K562 (cell line): ENCODE measurements around the gene TP53BP1. TPM values are rescaled to one million over a fixed set of nuclear protein-coding genes. Genes with fewer than 3 reads are reported as not detected.

Experiments
- ATAC-seq: fragments of 200-7000 bp; cut with Tn5 transposase; 3 replicates; pipeline ENCODE4 v1.9.1; 2020; ENCODE audit warnings: moderate library complexity
- BruUV-seq: library from RNA; stranded (reverse); fragments of 400-500 nt; replicated peaks from 2 replicates; lab custom pipeline; 2021; lab: Mats Ljungman, UMichigan
- CTCF ChIA-PET: fragments of 300-600 bp; formaldehyde crosslinking; extraction: SDS; loops from one replicate; lab custom pipeline; 2021; ENCODE audit warnings: low intra/inter-chr PET ratio; lab: Yijun Ruan, JAX
- POLR2A ChIA-PET: fragments of 300-600, 350-650 bp; sonication (Branson Sonifier 250); formaldehyde crosslinking; extraction: SDS; loops from one replicate; lab custom pipeline; 2021; ENCODE audit warnings: antibody characterized with exemption, inconsistent platforms; lab: Yijun Ruan, JAX
- DNase-seq, 4 experiments: peaks; one replicate each; pipeline versions ENCODE4 v3.0.0 to v3.0.0-alpha.2; 2011 to 2018; ENCODE audit warnings: low spot score in 3 of 4, mixed read lengths in 3 of 4; ENCODE audit errors: extremely low read depth in 1 of 4
- FAIRE-seq: peaks from 2 replicates; lab custom pipeline; 2011; peaks lifted over from hg19 to GRCh38; lab: Jason Lieb, UNC
- H2AFZ ChIP-seq: 2 replicates; pipeline ENCODE4 v1.6.0; 2011; ENCODE audit warnings: low read depth, low read length, control low read depth, inconsistent platforms
- H3K27ac ChIP-seq: fragments of 200-600 bp; 3 replicates; pipeline ENCODE4 v1.8.0; 2011; ENCODE audit warnings: low read depth, mild to moderate bottlenecking, control low read depth, inconsistent platforms, low read length, moderate library complexity, mixed read lengths; ENCODE audit errors: extremely low read depth
- H3K27me3 ChIP-seq, 2 experiments: fragments of 300-600 bp in 1 of 2; 2 replicates in 1 of 2; 3 replicates in 1 of 2; pipeline versions ENCODE4 v1.6.0 to v1.8.0; 2011; ENCODE audit warnings: inconsistent platforms in 2 of 2, low read length in 2 of 2, mild to moderate bottlenecking in 1 of 2, mixed read lengths in 1 of 2, moderate library complexity in 1 of 2; ENCODE audit not compliant: control insufficient read depth in 2 of 2, insufficient read depth in 2 of 2
- H3K36me3 ChIP-seq: fragments of 300-600 bp; 3 replicates; pipeline ENCODE4 v1.8.0; 2011; ENCODE audit warnings: mild to moderate bottlenecking, low read length, inconsistent platforms; ENCODE audit not compliant: control insufficient read depth, insufficient read depth
- H3K4me1 ChIP-seq, 2 experiments: fragments of 200-600 bp in 1 of 2; replicated peaks in 1 of 2; 2 replicates in 1 of 2; 3 replicates in 1 of 2; pipeline versions ENCODE4 v1.5.1 to v1.8.0; 2011; ENCODE audit warnings: inconsistent platforms in 2 of 2, low read length in 2 of 2, mild to moderate bottlenecking in 1 of 2, mixed read lengths in 1 of 2, moderate library complexity in 1 of 2; ENCODE audit not compliant: control insufficient read depth in 2 of 2, insufficient read depth in 2 of 2
- H3K4me2 ChIP-seq: 2 replicates; pipeline ENCODE4 v1.6.1; 2011; ENCODE audit warnings: low read length, control low read depth, inconsistent platforms, mixed read lengths; ENCODE audit not compliant: insufficient read depth
- H3K4me3 ChIP-seq: fragments of 200-600 bp; sonication (generic), shearing (Covaris generic); 2 replicates; pipeline ENCODE4 v1.5.1; 2016; ENCODE audit warnings: control low read depth, inconsistent platforms
- H3K79me2 ChIP-seq: fragments of 200-600 bp; 3 replicates; pipeline ENCODE4 v1.8.0; 2011; ENCODE audit warnings: low read length, inconsistent platforms; ENCODE audit not compliant: control insufficient read depth, insufficient read depth
- H3K9ac ChIP-seq, 2 experiments: 2 replicates each; pipeline versions ENCODE4 v1.6.0 to v1.6.1; 2011; ENCODE audit warnings: low read depth in 2 of 2, low read length in 2 of 2, control low read depth in 1 of 2, inconsistent platforms in 1 of 2, mild to moderate bottlenecking in 1 of 2, mixed read lengths in 1 of 2; ENCODE audit not compliant: insufficient read depth in 1 of 2
- H3K9me1 ChIP-seq: one replicate; pipeline ENCODE4 v1.6.0; 2011; ENCODE audit warnings: inconsistent platforms, mild to moderate bottlenecking, low read length, moderate library complexity; ENCODE audit not compliant: control insufficient read depth, insufficient read depth
- H3K9me3 ChIP-seq: replicated peaks from 2 replicates; pipeline ENCODE4 v1.5.1; 2011; ENCODE audit warnings: low read depth, low read length, inconsistent platforms; ENCODE audit not compliant: control insufficient read depth, insufficient read depth
- H4K20me1 ChIP-seq: replicated peaks from 2 replicates; pipeline ENCODE4 v1.6.1; 2011; ENCODE audit warnings: low read length, inconsistent platforms, mixed read lengths; ENCODE audit not compliant: control insufficient read depth, insufficient read depth
- CAMTA2 ChIP-seq: fragments of 250-450 bp; sonication (Bioruptor Pico); conservative IDR thresholded peaks from 2 replicates; pipeline ENCODE4 v1.5.1; 2022
- GTF2F1 ChIP-seq: IDR thresholded peaks from 2 replicates; pipeline ENCODE4 v1.6.1; 2011; ENCODE audit warnings: low read depth, low read length, improper control_type of control experiment
- NFIC ChIP-seq: fragments of 450-650 bp; IDR thresholded peaks from 2 replicates; pipeline ENCODE4 v1.6.1; 2017; ENCODE audit warnings: mild to moderate bottlenecking, inconsistent platforms
- NR2C1 ChIP-seq, 2 experiments: fragments of 450-650 bp; IDR thresholded peaks; 2 replicates each; pipeline ENCODE4 v1.6.1; 2017; ENCODE audit warnings: mild to moderate bottlenecking in 2 of 2, antibody characterized with exemption in 1 of 2, inconsistent platforms in 1 of 2, missing compliant biosample characterization in 1 of 2, missing genetic modification characterization in 1 of 2
- PTBP1 ChIP-seq: fragments of 200-400 bp; formaldehyde crosslinking; IDR thresholded peaks from 2 replicates; pipeline ENCODE4 v1.6.1; 2017; ENCODE audit warnings: low read depth, low read length
- RFX1 ChIP-seq: fragments of 450-650 bp; IDR thresholded peaks from 2 replicates; pipeline ENCODE4 v1.6.1; 2016; ENCODE audit warnings: mild to moderate bottlenecking, moderate library complexity
- RHOXF2B ChIP-seq: fragments of 250-450 bp; sonication (Bioruptor Pico); conservative IDR thresholded peaks from 2 replicates; pipeline ENCODE4 v1.5.1; 2021
- TEAD2 ChIP-seq: fragments of 450-650 bp; IDR thresholded peaks from 2 replicates; pipeline ENCODE4 v1.6.1; 2016; ENCODE audit warnings: missing genetic modification characterization, control low read depth, missing compliant biosample characterization
- ZNF778 ChIP-seq: fragments of 450-650 bp; formaldehyde crosslinking; IDR thresholded peaks from 2 replicates; pipeline ENCODE4 v1.4.0; 2020; ENCODE audit warnings: mild to moderate bottlenecking, moderate library complexity
- WGBS: fragments of 100-300 bp; shearing (Covaris generic); methylation state at CpG from one replicate; pipeline ENCODE4 v1.1.6; 2016; ENCODE audit warnings: low coverage, mixed read lengths; ENCODE audit not compliant: insufficient coverage; ENCODE audit errors: missing lambda C conversion rate; 5-methylcytosine and 5-hydroxymethylcytosine counted together
- in situ Hi-C: fragments of 300-500 bp; cut with MboI; formaldehyde crosslinking; loops from 4 replicates; pipeline ENCODE4 v1.15.0; 2018; ENCODE audit warnings: inconsistent platforms, mixed read lengths
- intact Hi-C: fragments of 100-400 bp; cut with micrococcal nuclease; formaldehyde crosslinking; loops from 2 replicates; pipeline ENCODE4 v1.14.2; 2022
- polyA plus RNA-seq, 8 experiments: library from polyadenylated mRNA; depleted of rRNA in 4 of 8; stranded (reverse) in 5 of 8; unstranded in 3 of 8; fragments of >200 nt; fragmentation: Nextera tagmentation in 2 of 8; fragmentation: Illumina TruSeq in 1 of 8; extraction: Ambion mirVana in 2 of 8; extraction: Trizol in 1 of 8; gene quantifications; 2 replicates each; pipeline versions ENCODE4 v1.2.1 to v1.2.3, GENCODE V29; 2011 to 2014; ENCODE audit warnings: inconsistent platforms in 1 of 8, missing spikeins in 1 of 8
- total RNA-seq, 7 experiments: library from RNA; depleted of rRNA in 6 of 7; stranded (reverse); fragments of >200 nt in 6 of 7; fragmentation: Illumina TruSeq in 2 of 7; extraction: Trizol in 2 of 7; gene quantifications; 2 replicates each; pipeline versions ENCODE4 v1.2.1 to v1.2.3, GENCODE V29; 2011 to 2021; ENCODE audit warnings: low replicate concordance in 1 of 7
- TF ChIP-seq, protein P1 (sequence below): fragments of 200-600 bp; sonication (generic); IDR thresholded peaks from one replicate; pipeline ENCODE4 v1.6.1; 2012; ENCODE audit warnings: mild to moderate bottlenecking, low read depth, low read length, inconsistent platforms
- TF ChIP-seq, protein P2 (sequence below): fragments of 200-800 bp; sonication (Bioruptor generic); IDR thresholded peaks from 2 replicates; pipeline ENCODE4 v1.6.1; 2017; ENCODE audit warnings: missing genetic modification characterization, missing compliant biosample characterization

The TP53BP1 gene
- total and polyA plus RNA-seq, 9 of the 15 experiments (the other 6 are each of a cell fraction or from before 2014, with no cell fraction given) = 5.7 to 63.3 (median 30.9) TPM

DNA sequence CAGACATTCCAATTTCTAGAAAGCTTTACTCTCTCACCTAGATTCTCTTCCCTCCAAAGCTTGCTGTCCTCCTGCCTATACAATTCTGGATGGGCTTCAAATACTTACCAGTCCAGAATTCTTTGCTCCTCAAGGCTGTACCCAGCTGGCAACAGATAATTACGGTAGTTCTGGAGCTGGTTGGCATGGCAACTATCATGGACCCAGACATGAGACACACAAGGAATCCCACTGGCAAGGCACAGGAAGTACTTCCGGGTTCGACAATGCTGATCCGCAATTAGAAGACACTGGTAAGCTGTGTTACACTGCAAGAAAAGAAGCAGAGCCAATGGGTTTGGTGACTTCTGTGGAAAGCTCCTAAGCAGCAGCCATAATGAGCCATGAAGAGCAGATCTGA, 84.2 kb downstream of the TP53BP1 start:
- no peaks in the 10 kb centered on the region for H3K27me3 ChIP-seq
- intact Hi-C loops = no loop called here
- no peaks in the 10 kb centered on the region for H3K9me1 ChIP-seq
- H2AFZ ChIP-seq = no peak overlapping the region
- DNase-seq (peak; percentile 23 to 34 (median 34)), ATAC-seq (no peak), FAIRE-seq (no peak)
- ChIA-PET CTCF (no interaction called here), POLR2A (interaction anchor here (0.7 to 1.1 kb wide), 2 partner anchors 8 to 1632 kb away, joined by 3 read pairs; no protein-coding TSS in a partner anchor)
- H3K27ac ChIP-seq = peak overlapping the region; percentile 21; the same call in 1 of the 3 replicates
- no peak overlapping the region for H3K4me3 ChIP-seq
- H3K9ac ChIP-seq = no peak overlapping the region
- no peaks in the 10 kb centered on the region for H4K20me1 ChIP-seq
- 59% methylated on average over 4 of the region's 4 CpGs for WGBS
- no peaks in the 10 kb centered on the region for H3K79me2 ChIP-seq
- in situ Hi-C loops = no loop called here
- peaks cover 91% of the 10 kb centered on the region for H3K36me3 ChIP-seq
- H3K4me2 ChIP-seq = no peak overlapping the region
- no peaks in the 10 kb centered on the region for H3K9me3 ChIP-seq
- H3K4me1 ChIP-seq = peaks cover 0 to 26% of the 10 kb centered on the region in 2 experiments; a peak in 2 of 5 replicates
- no TSS peak for BruUV-seq
- no peak for TF ChIP-seq GTF2F1
- no peak for TF ChIP-seq ZNF778 (CRISPR knock-in tag)
- TF ChIP-seq RHOXF2B = no peak
- TF ChIP-seq CAMTA2 (CRISPR knock-in tag) = no peak
- no peak for TF ChIP-seq NFIC
- peak; percentile 88 for TF ChIP-seq RFX1
- peak; percentile 34; the same call in 1 of the 2 replicates for TF ChIP-seq NR2C1 (IDR thresholded peaks at IDR 0.05)
- peak; percentile 77 for TF ChIP-seq NR2C1 (tag; IDR thresholded peaks at IDR 0.05)
- TF ChIP-seq, protein P1, sequence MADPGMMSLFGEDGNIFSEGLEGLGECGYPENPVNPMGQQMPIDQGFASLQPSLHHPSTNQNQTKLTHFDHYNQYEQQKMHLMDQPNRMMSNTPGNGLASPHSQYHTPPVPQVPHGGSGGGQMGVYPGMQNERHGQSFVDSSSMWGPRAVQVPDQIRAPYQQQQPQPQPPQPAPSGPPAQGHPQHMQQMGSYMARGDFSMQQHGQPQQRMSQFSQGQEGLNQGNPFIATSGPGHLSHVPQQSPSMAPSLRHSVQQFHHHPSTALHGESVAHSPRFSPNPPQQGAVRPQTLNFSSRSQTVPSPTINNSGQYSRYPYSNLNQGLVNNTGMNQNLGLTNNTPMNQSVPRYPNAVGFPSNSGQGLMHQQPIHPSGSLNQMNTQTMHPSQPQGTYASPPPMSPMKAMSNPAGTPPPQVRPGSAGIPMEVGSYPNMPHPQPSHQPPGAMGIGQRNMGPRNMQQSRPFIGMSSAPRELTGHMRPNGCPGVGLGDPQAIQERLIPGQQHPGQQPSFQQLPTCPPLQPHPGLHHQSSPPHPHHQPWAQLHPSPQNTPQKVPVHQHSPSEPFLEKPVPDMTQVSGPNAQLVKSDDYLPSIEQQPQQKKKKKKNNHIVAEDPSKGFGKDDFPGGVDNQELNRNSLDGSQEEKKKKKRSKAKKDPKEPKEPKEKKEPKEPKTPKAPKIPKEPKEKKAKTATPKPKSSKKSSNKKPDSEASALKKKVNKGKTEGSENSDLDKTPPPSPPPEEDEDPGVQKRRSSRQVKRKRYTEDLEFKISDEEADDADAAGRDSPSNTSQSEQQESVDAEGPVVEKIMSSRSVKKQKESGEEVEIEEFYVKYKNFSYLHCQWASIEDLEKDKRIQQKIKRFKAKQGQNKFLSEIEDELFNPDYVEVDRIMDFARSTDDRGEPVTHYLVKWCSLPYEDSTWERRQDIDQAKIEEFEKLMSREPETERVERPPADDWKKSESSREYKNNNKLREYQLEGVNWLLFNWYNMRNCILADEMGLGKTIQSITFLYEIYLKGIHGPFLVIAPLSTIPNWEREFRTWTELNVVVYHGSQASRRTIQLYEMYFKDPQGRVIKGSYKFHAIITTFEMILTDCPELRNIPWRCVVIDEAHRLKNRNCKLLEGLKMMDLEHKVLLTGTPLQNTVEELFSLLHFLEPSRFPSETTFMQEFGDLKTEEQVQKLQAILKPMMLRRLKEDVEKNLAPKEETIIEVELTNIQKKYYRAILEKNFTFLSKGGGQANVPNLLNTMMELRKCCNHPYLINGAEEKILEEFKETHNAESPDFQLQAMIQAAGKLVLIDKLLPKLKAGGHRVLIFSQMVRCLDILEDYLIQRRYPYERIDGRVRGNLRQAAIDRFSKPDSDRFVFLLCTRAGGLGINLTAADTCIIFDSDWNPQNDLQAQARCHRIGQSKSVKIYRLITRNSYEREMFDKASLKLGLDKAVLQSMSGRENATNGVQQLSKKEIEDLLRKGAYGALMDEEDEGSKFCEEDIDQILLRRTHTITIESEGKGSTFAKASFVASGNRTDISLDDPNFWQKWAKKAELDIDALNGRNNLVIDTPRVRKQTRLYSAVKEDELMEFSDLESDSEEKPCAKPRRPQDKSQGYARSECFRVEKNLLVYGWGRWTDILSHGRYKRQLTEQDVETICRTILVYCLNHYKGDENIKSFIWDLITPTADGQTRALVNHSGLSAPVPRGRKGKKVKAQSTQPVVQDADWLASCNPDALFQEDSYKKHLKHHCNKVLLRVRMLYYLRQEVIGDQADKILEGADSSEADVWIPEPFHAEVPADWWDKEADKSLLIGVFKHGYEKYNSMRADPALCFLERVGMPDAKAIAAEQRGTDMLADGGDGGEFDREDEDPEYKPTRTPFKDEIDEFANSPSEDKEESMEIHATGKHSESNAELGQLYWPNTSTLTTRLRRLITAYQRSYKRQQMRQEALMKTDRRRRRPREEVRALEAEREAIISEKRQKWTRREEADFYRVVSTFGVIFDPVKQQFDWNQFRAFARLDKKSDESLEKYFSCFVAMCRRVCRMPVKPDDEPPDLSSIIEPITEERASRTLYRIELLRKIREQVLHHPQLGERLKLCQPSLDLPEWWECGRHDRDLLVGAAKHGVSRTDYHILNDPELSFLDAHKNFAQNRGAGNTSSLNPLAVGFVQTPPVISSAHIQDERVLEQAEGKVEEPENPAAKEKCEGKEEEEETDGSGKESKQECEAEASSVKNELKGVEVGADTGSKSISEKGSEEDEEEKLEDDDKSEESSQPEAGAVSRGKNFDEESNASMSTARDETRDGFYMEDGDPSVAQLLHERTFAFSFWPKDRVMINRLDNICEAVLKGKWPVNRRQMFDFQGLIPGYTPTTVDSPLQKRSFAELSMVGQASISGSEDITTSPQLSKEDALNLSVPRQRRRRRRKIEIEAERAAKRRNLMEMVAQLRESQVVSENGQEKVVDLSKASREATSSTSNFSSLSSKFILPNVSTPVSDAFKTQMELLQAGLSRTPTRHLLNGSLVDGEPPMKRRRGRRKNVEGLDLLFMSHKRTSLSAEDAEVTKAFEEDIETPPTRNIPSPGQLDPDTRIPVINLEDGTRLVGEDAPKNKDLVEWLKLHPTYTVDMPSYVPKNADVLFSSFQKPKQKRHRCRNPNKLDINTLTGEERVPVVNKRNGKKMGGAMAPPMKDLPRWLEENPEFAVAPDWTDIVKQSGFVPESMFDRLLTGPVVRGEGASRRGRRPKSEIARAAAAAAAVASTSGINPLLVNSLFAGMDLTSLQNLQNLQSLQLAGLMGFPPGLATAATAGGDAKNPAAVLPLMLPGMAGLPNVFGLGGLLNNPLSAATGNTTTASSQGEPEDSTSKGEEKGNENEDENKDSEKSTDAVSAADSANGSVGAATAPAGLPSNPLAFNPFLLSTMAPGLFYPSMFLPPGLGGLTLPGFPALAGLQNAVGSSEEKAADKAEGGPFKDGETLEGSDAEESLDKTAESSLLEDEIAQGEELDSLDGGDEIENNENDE = peak; percentile 88
- TF ChIP-seq TEAD2 (tag) = no peak
- no peak for TF ChIP-seq PTBP1
- TF ChIP-seq, protein P2, sequence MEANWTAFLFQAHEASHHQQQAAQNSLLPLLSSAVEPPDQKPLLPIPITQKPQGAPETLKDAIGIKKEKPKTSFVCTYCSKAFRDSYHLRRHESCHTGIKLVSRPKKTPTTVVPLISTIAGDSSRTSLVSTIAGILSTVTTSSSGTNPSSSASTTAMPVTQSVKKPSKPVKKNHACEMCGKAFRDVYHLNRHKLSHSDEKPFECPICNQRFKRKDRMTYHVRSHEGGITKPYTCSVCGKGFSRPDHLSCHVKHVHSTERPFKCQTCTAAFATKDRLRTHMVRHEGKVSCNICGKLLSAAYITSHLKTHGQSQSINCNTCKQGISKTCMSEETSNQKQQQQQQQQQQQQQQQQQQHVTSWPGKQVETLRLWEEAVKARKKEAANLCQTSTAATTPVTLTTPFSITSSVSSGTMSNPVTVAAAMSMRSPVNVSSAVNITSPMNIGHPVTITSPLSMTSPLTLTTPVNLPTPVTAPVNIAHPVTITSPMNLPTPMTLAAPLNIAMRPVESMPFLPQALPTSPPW (CRISPR knock-in tag) = no peak
